ENCODE measurements around the gene CEP350.
"Not testable (repeated sequence)": the region's sequence is repeated elsewhere in the genome, so short reads cannot be mapped to it uniquely, and the experiment has no call there.

CEP350 gene

DNA sequence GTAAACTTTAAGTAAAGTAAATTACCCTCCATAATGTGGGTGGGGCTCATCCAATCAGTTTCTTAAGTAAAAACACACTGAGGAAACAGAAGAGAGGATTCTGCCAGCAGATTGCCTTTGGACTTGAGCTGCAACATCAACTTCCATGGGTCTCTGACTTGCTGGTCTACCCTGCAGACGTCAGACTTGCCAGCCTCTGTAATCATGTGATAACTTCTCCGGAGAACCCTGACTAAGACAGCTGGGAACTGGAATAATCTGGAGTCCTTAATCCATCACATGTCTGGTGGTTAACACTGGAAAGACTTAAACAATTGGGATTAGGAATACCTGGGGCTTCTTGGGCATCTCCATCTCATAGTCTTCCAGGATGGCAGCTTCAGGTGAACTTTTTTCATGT lies 13.2 kb upstream of the CEP350 start:
- no peak for DNase-seq
- intact Hi-C loops (cut with DNase I), result no loop called here

GRCh38 chr1:179950651-179951050 lies 4.0 kb upstream of the CEP350 start:
- no peak for DNase-seq
- intact Hi-C loops (cut with DNase I), result no loop called here

GRCh38 chr1:179951383-179952144 lies 3.0 kb upstream of the CEP350 start:
- no peak for DNase-seq
- intact Hi-C loops (cut with DNase I), result no loop called here

- intact Hi-C loops (cut with DNase I), result no loop called here
- no peak for DNase-seq
These were observed 2.4 kb upstream of the CEP350 start for GRCh38 chr1:179952186-179952585.

- DNase-seq, result peak in 1 of 10 donors; percentile 14
- intact Hi-C loops (cut with DNase I), result loop anchor here (1.0 to 2.0 kb wide), 2 partner anchors 72 to 201 kb away; partner anchors contain the start of genes QSOX1 and TOR1AIP1
These were observed 577 bp upstream of the CEP350 start for GRCh38 chr1:179953974-179954492.

DNA sequence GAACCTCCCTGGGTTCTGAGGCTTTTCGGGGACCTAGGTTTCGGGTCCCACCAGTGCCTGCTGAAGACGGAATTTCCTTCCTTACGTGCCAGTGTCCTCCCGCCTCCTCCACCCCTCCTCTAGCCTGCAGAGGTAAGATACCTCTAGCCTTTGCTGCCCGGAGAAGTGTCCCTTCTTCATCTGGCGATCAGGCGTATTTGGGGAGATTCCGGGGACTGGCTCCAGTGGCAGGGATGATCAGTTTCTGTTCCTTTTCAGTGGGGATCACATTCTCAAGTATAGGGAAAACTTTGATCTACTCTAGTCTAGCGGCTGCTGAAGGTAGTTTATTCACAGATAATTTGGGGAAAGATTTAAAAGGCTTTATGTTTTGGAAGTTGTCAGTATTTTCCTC lies 674 bp downstream of the CEP350 start:
- intact Hi-C loops (cut with DNase I), result loop anchor here (2.0 kb wide), 1 partner anchor 200 kb away; the partner anchor contains the start of gene QSOX1
- DNase-seq, result no peak

- intact Hi-C loops (cut with DNase I), result loop anchor here (2.0 kb wide), 1 partner anchor 199 kb away; the partner anchor contains the start of gene QSOX1
- DNase-seq, result no peak
These were observed 1.1 kb downstream of the CEP350 start for GRCh38 chr1:179955731-179956130.

DNA sequence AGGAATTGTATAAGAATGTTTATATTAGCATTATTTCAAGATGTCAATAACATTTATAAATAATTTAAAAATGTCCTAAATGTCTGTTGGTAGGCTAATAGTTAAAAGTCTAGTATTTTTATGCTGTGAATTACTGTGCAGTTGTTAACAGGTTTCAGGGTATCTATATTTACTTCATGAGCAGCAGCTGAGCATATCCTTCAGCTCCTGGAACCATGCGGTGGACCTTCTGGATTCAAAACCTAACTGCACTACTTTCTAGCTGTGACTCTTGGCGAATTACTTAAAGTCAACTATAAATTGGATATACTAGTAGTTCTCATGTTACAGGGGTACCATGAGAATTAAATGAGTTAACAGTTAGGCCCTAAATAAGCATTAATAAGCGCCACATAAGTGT lies 3.7 kb downstream of the CEP350 start:
- no peak for DNase-seq
- intact Hi-C loops (cut with DNase I), result no loop called here

GRCh38 chr1:179962168-179962567 lies 7.6 kb downstream of the CEP350 start:
- intact Hi-C loops (cut with DNase I); DNase-seq: not testable (repeated sequence)

DNA sequence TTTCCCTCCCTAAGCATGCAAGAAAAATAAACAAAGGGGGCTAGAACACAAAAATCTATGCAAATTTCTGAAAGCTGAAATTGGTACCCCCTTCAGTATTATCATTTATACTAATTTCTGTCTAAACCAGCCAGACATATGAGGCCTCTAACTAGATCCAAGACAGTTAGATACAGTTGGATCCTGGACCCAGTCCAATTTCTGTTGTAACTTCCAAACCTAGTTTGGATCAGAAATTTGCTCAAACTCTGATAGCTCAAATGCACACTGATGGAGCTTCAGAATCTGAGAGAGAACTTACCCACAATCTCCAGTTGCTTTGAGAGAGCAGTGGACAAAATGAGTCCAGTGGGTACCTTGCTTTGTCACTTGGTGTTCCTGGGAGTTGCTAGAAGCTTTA lies 11.9 kb downstream of the CEP350 start:
- no peak for DNase-seq
- intact Hi-C loops (cut with DNase I), result no loop called here

DNA sequence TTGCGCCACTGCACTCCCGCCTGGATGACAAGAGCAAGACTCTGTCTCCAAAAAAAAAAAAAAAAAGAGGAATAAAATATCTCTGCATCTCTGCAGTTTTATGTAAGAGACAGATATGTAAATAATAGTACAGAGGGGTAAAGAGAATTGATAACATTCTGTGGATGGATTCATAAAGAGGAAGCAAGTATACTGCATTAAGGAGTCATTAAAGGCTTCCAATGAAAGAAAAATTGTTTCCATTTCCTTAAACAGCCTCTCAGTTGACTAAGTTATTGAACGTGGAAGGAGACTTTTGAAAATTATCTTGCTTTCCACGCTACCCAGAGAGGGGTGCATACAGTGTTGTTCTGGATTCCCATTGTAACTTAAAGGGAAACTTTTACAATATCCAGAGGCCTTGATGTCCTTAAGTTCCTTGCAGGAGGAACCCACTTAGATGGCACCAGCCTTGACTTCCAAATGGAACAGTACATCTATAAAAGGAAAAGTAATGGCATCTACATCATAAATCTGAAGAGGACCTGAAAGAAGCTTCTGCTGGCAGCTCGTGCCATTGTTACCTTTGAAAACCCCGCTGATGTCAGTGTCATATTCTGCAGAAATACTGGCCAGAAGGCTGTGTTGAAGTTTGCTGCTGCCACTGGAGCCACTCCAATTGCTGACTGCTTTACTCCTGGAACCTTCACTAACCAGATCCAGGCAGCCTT lies 13.8 kb downstream of the CEP350 start:
- intact Hi-C loops (cut with DNase I), result no loop called here
- no peak for DNase-seq

DNA sequence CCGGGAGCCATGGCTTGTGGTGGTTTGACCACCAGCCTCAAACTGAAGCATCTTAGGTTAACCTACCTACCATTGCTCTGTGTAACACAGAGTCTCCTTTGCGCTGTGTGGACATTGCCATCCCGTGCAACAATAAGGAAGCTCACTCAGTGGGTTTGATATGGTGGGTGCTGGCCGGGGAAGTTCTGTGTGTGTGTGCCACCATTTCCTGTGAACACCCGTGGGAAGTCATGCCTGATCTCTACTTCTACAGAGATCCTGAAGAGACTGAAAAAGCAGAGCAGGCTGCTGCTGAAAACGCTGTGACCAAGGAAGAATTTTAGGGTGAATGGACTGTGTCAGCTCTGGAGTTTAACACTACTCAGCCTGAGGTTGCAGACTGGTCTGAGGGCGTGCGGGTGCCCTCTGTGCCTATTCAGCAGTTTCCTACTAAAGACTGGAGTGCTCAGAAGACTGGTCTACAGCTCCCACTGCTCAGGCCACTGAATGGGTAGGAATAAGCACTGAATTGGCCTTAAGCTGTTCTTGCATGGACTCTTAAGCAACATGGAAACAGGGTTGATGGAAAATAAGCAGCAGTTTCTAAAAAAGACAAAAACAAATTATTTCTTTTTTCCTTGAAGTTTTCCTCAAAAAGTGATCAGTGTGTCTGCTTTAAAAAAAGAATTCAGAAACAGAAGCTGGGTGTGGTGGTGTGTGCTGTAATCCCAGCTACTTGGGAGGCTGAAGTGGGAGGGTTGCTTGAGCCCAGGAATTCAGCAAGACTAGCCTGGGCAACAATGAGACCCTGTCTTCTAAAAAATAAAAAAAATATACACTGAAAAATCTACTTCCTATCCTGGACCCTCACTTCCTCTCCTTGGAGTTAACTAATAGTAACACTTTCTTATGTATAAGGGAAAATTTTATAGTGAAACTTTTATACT lies 14.6 kb downstream of the CEP350 start:
- intact Hi-C loops (cut with DNase I), result no loop called here
- no peak for DNase-seq

DNA sequence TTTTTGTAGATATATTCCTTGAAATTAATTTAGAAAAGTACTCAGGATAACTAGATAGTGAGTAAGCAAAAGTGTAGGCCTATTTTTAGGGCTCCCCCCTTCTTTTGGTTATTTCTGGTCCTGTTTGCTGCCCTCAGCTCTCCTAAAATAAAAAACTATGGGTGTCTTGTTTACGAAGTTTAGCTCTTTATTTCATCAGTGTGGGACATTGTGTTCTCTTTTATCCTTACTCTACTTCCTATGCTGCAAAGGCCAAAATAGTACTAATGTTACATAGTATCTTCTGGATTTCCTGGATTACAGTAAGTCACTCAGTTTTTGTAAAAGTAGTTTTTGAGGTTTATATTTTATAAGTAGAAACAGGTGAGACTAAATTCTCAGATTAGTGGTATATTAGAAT lies 15.4 kb downstream of the CEP350 start:
- intact Hi-C loops (cut with DNase I), result no loop called here
- DNase-seq, result no peak

DNA sequence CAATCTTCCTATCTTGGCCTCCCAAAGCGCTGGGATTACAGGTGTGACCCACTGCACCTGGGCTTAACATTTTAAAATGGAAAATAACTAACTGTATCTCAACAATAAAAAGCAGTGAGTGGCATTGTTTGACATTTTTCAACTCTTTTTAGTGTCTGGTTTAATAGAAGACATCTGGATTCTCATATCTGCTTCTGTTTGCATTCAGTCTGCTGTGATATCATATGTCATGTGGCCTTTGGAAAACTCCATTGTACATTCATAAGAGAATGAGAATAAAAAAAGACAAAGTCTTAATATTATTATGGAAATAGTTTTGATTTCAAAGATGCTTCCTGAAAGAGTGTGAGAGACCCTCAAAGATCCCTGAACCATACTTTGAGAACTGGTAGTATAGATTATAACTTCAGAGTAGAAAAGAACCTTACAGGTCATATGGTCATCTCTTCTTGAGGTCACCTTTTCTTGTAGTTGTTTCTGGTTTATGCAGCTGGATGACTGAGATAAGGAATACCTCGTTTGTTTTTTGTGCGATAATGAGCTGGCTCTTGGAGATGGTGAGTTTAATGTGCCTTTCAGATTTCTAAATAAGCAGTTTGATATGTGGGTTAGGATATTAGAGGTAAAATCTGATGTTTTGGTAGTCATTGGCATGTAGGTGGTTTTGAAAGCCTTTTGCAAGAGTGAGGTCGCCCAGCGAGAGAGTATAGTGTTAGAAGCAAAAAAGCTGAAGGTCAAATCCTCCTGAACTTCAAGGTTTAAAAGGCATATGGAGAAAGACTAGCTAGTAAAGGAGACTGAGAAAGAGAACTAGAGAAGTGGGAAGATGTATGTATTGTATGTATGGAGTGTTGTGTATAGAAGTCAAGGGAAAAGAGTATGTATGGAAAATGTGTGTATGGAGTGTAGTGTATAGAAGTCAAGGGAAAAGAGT lies 17.2 kb downstream of the CEP350 start:
- no peak for DNase-seq
- intact Hi-C loops (cut with DNase I), result no loop called here

- no peak for DNase-seq
- intact Hi-C loops (cut with DNase I), result no loop called here
These were observed 18.8 kb downstream of the CEP350 start for GRCh38 chr1:179973198-179974110.

GRCh38 chr1:179976970-179977651 lies 22.5 kb downstream of the CEP350 start:
- no peak for DNase-seq
- intact Hi-C loops (cut with DNase I), result no loop called here

- intact Hi-C loops (cut with DNase I), result no loop called here
These were observed 23.8 kb downstream of the CEP350 start for GRCh38 chr1:179978199-179979079.

More at GRCh38 chr1:179978199-179979079, 23.8 kb downstream of the CEP350 start:
- no peak for DNase-seq

Data from posterior cingulate gyrus (tissue), 11 donors.